VCaP (cell line): ENCODE measurements around the gene SOD1.
"Not testable (repeated sequence)": the region's sequence is repeated elsewhere in the genome, so short reads cannot be mapped to it uniquely, and the experiment has no call there.

Experiments used
- H3K27ac ChIP-seq: fragments of 450-650 bp; 2 replicates; pipeline ENCODE4 v1.5.1; 2017
- TF ChIP-seq, protein P1 (sequence below): fragments of 450-650 bp; conservative IDR thresholded peaks from 2 replicates; pipeline ENCODE4 v1.5.1; 2017; ENCODE audit warnings: mild to moderate bottlenecking, moderate library complexity

The SOD1 gene

DNA sequence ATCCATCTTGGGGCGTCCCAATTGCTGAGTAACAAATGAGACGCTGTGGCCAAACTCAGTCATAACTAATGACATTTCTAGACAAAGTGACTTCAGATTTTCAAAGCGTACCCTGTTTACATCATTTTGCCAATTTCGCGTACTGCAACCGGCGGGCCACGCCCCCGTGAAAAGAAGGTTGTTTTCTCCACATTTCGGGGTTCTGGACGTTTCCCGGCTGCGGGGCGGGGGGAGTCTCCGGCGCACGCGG lies 282 bp upstream of the SOD1 start:
- TF ChIP-seq, protein P1, sequence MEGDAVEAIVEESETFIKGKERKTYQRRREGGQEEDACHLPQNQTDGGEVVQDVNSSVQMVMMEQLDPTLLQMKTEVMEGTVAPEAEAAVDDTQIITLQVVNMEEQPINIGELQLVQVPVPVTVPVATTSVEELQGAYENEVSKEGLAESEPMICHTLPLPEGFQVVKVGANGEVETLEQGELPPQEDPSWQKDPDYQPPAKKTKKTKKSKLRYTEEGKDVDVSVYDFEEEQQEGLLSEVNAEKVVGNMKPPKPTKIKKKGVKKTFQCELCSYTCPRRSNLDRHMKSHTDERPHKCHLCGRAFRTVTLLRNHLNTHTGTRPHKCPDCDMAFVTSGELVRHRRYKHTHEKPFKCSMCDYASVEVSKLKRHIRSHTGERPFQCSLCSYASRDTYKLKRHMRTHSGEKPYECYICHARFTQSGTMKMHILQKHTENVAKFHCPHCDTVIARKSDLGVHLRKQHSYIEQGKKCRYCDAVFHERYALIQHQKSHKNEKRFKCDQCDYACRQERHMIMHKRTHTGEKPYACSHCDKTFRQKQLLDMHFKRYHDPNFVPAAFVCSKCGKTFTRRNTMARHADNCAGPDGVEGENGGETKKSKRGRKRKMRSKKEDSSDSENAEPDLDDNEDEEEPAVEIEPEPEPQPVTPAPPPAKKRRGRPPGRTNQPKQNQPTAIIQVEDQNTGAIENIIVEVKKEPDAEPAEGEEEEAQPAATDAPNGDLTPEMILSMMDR = no peak
- peak overlapping the region; percentile 95 for H3K27ac ChIP-seq

DNA sequence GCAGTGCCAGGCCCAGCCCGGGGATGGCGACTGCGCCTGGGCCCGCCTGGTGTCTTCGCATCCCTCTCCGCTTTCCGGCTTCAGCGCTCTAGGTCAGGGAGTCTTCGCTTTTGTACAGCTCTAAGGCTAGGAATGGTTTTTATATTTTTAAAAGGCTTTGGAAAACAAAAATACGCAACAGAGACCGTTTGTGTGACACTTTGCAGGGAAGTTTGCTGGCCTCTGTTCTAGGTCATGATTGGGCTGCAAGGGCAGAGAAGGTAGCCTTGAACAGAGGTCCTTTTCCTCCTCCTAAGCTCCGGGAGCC lies 719 bp downstream of the SOD1 start:
- TF ChIP-seq, protein P1 = no peak
- peak overlapping the region; percentile 95 for H3K27ac ChIP-seq

DNA sequence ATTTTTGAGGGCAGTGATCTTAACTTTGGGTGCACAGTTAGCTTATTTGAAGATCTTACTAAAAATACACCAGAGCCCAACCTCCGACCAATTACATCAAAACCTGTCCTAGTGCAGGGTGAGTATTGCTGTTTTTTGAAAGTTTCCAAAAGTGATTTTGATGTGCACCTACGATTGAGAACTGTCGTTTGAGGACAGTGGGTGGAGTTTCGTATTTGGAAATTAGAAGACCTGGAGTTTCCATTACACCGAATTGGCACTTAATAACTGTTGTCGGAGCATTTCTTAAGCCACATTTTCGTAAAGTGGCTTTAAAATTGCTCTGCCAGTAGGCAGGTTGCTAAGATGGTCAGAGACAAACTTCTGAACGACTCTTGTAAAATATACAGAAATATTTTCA lies 1.1 kb downstream of the SOD1 start:
- H3K27ac ChIP-seq = peak overlapping the region; percentile 95
- TF ChIP-seq, protein P1 = no peak

DNA sequence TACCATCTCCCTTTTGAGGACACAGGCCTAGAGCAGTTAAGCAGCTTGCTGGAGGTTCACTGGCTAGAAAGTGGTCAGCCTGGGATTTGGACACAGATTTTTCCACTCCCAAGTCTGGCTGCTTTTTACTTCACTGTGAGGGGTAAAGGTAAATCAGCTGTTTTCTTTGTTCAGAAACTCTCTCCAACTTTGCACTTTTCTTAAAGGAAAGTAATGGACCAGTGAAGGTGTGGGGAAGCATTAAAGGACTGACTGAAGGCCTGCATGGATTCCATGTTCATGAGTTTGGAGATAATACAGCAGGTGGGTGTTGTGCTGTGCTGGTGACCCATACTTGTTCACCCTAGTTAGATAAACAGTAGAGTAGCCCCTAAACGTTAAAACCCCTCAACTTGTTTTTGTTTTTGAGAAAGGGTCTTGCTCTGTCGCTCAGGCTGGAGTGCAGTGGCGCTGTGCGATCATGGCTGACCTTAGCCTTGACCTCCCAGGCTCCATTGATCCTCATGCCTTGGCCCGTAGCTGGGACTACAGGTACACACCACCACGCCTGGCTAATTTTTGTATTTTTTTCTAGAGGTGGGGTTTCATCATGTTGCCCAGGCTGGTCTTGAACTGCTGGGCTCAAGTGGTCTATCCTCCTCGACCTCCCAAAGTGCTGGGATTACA lies 4.2 kb downstream of the SOD1 start:
- TF ChIP-seq, protein P1 = no peak
- no peak overlapping the region for H3K27ac ChIP-seq

DNA sequence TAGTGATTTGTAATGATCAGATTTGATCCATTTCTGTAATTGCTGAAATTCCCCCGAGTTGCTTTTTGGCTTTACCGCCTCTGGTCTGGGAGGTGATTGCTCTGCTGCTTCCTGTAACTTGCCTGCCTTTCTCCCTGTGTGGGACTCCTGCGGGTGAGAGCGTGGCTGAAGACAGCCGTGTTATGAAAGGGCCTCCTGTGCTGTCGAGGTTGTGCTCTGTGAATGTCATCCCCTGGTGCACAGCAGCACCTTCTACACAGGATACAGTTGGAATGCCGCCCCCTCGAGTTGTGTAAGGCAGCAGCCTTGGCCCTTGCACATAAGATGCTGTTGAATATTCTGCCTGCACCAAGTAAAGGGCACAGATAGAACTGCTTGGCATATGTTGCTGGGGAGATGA lies 5.9 kb downstream of the SOD1 start:
- no peak overlapping the region for H3K27ac ChIP-seq

DNA sequence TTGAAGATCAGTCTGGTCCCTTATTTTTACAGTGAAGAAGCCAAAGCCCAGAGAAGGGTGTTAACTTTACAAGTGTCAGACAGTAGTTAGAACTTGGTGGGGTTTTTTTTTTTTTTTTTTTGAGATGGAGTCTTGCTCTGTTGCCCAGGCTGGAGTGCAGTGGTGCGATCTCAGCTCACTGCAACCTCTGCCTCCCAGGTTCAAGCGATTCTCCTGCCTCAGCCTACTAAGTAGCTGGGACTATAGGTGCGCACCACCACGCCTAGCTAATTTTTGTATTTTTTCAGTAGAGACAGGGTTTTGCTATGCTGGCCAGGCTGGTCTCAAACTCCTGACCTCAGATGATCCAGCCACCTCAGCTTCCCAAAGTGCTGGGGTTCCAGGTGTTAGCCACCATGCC lies 6.4 kb downstream of the SOD1 start:
- H3K27ac ChIP-seq = not testable (repeated sequence)

More for the DNA sequence above, 5.9 kb downstream of the SOD1 start:
- TF ChIP-seq, protein P1 = no peak

DNA sequence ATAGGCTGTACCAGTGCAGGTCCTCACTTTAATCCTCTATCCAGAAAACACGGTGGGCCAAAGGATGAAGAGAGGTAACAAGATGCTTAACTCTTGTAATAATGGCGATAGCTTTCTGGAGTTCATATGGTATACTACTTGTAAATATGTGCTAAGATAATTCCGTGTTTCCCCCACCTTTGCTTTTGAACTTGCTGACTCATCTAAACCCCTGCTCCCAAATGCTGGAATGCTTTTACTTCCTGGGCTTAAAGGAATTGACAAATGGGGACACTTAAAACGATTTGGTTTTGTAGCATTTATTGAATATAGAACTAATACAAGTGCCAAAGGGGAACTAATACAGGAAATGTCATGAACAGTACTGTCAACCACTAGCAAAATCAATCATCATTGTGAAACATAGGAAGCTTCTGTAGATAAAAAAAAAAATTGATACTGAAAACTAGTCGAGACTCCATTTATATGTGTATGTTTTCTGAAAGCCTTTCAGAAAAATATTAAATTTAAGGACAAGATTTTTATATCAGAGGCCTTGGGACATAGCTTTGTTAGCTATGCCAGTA lies 7.0 kb downstream of the SOD1 start:
- TF ChIP-seq, protein P1 = no peak
- H3K27ac ChIP-seq = no peak overlapping the region

DNA sequence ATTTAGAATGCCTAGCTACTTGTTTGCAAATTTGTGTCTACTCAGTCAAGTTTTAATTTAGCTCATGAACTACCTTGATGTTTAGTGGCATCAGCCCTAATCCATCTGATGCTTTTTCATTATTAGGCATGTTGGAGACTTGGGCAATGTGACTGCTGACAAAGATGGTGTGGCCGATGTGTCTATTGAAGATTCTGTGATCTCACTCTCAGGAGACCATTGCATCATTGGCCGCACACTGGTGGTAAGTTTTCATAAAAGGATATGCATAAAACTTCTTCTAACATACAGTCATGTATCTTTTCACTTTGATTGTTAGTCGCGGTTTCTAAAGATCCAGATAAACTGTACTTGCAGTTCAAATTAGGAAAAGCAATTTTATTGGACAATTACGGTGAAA lies 7.6 kb downstream of the SOD1 start:
- TF ChIP-seq, protein P1 = no peak
- H3K27ac ChIP-seq = no peak overlapping the region
